HL-60/S4 (cell line): ENCODE data around the gene PRSS2.
"Not testable (repeated sequence)": the region's sequence is repeated elsewhere in the genome, so short reads cannot be mapped to it uniquely, and the experiment has no call there.

Experiments used
- in situ Hi-C: fragments of 300-500 bp; cut with MboI; formaldehyde crosslinking; loops from 2 replicates; pipeline ENCODE4 v1.14.3; 2022; ENCODE audit warnings: low sequenced_read_pairs

Gene PRSS2

GRCh38 chr7:142770661-142771352 is at the start of gene PRSS2:
TSS of gene PRSS2 (plus strand) at chr7:142770970. CDS start at chr7:142770983, 13 bp downstream.
- in situ Hi-C loops, result no loop called here

GRCh38 chr7:142720986-142721385 is 49.8 kb upstream of the PRSS2 start:
- in situ Hi-C loops, result no loop called here

- in situ Hi-C loops, result no loop called here
These were observed 48.4 kb upstream of the PRSS2 start for GRCh38 chr7:142722248-142722794.

- in situ Hi-C loops, result no loop called here
These were observed 37.5 kb upstream of the PRSS2 start for GRCh38 chr7:142733271-142733670.

GRCh38 chr7:142739923-142740492 is 30.8 kb upstream of the PRSS2 start:
- in situ Hi-C loops, result no loop called here

- in situ Hi-C loops, result no loop called here
These were observed 30.0 kb upstream of the PRSS2 start for GRCh38 chr7:142740786-142741185.

- in situ Hi-C loops, result not testable (repeated sequence)
These were observed 28.8 kb upstream of the PRSS2 start for GRCh38 chr7:142741932-142742331.

GRCh38 chr7:142745091-142745635 is 25.6 kb upstream of the PRSS2 start:
- in situ Hi-C loops, result no loop called here

GRCh38 chr7:142745745-142746144 is 25.0 kb upstream of the PRSS2 start:
- in situ Hi-C loops, result no loop called here

GRCh38 chr7:142746264-142746663 is 24.5 kb upstream of the PRSS2 start:
- in situ Hi-C loops, result no loop called here

GRCh38 chr7:142748410-142748809 is 22.4 kb upstream of the PRSS2 start:
- in situ Hi-C loops, result not testable (repeated sequence)

- in situ Hi-C loops, result no loop called here
These were observed 21.4 kb upstream of the PRSS2 start, which contains the start of gene PRSS1 for GRCh38 chr7:142749218-142749993. TSS of gene PRSS1 (plus strand) at chr7:142749472. CDS start at chr7:142749485, 13 bp downstream.

- in situ Hi-C loops, result no loop called here
These were observed 20.3 kb upstream of the PRSS2 start for GRCh38 chr7:142750321-142750938.

- in situ Hi-C loops, result not testable (repeated sequence)
These were observed 19.1 kb upstream of the PRSS2 start for GRCh38 chr7:142751526-142752175.

- in situ Hi-C loops, result no loop called here
These were observed 18.2 kb upstream of the PRSS2 start for GRCh38 chr7:142752376-142753225.

- in situ Hi-C loops, result no loop called here
These were observed 17.4 kb upstream of the PRSS2 start for GRCh38 chr7:142753366-142753765.

GRCh38 chr7:142753925-142754491 is 16.8 kb upstream of the PRSS2 start:
- in situ Hi-C loops, result not testable (repeated sequence)

GRCh38 chr7:142754681-142755575 is 15.8 kb upstream of the PRSS2 start:
- in situ Hi-C loops, result no loop called here
